Transverse colon (tissue), 3 donors: ENCODE data around the gene RSU1.

ENCODE experiments used
- POLR2A ChIP-seq: fragments of 450-650 bp; IDR thresholded peaks from one replicate; pipeline ENCODE4 v1.6.1; 2016; ENCODE audit warnings: antibody characterized with exemption, mild to moderate bottlenecking, moderate library complexity
- TF ChIP-seq, protein P1 (sequence below), 5 experiments: fragments of 200-600 bp in 3 of 5; fragments of 450-650 bp in 2 of 5; sonication (generic) in 3 of 5; IDR thresholded peaks; 1 replicate in 2 of 5; 2 replicates in 3 of 5; pipeline ENCODE4 v1.5.1; 2016 to 2017; ENCODE audit warnings: antibody characterized with exemption in 5 of 5, inconsistent platforms in 3 of 5, mild to moderate bottlenecking in 2 of 5, moderate library complexity in 1 of 5

DNA sequence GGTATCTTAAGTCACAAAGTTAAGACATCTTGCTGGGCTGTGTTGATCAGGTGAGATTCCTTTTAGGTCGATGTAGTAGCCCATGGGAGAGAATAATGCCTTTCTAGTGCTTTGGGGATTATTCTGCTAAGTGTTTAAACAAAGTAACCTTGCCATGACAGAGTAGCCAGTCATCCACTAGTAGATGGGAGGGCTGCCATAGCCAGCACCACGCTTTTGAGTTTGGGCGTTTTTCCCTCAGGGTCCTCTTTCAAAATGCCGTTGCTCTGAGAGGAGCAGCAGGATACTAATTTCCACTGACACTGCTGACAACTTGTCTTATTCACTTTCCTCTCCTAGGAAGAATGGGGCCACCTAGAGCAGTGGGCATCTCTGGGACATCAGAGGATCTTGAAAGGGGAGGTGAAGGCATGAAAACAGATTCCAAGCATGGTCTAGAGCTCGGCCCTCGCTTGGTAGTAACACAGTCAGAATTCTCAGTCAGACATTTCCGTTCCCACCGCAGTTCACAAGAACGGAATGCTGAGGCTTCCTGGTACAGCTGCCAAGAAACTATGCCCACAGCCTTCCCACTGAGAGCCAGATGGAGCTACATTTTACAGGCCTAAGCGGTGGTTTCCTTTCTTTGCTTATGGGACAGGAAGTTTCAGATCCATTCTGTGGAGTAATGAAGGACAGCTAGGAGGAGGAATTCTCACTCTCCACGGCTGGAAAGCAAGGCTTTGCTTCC is 15.3 kb upstream of the RSU1 start:
- no peak for TF ChIP-seq POLR2A
- TF ChIP-seq, protein P1, sequence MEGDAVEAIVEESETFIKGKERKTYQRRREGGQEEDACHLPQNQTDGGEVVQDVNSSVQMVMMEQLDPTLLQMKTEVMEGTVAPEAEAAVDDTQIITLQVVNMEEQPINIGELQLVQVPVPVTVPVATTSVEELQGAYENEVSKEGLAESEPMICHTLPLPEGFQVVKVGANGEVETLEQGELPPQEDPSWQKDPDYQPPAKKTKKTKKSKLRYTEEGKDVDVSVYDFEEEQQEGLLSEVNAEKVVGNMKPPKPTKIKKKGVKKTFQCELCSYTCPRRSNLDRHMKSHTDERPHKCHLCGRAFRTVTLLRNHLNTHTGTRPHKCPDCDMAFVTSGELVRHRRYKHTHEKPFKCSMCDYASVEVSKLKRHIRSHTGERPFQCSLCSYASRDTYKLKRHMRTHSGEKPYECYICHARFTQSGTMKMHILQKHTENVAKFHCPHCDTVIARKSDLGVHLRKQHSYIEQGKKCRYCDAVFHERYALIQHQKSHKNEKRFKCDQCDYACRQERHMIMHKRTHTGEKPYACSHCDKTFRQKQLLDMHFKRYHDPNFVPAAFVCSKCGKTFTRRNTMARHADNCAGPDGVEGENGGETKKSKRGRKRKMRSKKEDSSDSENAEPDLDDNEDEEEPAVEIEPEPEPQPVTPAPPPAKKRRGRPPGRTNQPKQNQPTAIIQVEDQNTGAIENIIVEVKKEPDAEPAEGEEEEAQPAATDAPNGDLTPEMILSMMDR (IDR thresholded peaks at IDR 0.05): no peak
